Neural progenitor cell (in vitro differentiated cells): ENCODE measurements around the gene ZNF92.

Experiments used
- CTCF ChIP-seq: fragments of 200-600 bp; sonication (generic); IDR thresholded peaks from 2 replicates; pipeline ENCODE4 v1.5.1; 2017; ENCODE audit warnings: antibody characterized with exemption, mild to moderate bottlenecking
- EZH2phosphoT487 ChIP-seq: fragments of 200-600 bp; sonication (generic); IDR thresholded peaks from 2 replicates; pipeline ENCODE4 v1.6.1; 2017; ENCODE audit warnings: antibody characterized with exemption

GRCh38 chr7:65422670-65423069 is 49.0 kb downstream of the ZNF92 start:
- TF ChIP-seq CTCF (no peak), EZH2phosphoT487 (no peak)
